ENCODE measurements around the gene RAB3D.

The RAB3D gene

GRCh38 chr19:11293433-11294389, 45.7 kb downstream of the RAB3D start:
- H3K27ac ChIP-seq, result peak overlapping the region; percentile 59
- TF ChIP-seq CTCF (conservative IDR thresholded peaks at IDR 0.05), result peak; percentile 93

DNA sequence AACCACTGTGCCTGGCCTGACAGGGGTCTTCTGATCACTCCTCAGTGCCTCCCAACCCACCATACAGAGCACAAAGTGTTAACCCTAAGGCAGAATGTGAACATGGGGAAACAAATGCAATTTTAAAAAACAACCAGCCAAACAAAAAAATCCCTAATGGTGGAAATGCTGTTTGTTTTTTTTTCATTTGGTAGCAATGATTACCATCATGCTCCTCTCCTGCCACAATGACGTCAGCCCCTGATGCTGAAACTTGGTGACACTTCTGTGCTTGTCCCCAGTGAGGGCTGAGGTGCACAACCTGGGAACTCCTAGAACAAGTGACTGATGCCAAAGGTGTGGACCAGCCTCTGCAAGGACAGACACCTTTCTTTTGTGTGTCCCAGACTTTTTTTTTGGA, 47.5 kb downstream of the RAB3D start:
- no peak overlapping the region for H3K27ac ChIP-seq
- TF ChIP-seq CTCF (conservative IDR thresholded peaks at IDR 0.05), result no peak

- no peak for TF ChIP-seq CTCF (conservative IDR thresholded peaks at IDR 0.05)
Measured at GRCh38 chr19:11291415-11291814, 48.0 kb downstream of the RAB3D start.

DNA sequence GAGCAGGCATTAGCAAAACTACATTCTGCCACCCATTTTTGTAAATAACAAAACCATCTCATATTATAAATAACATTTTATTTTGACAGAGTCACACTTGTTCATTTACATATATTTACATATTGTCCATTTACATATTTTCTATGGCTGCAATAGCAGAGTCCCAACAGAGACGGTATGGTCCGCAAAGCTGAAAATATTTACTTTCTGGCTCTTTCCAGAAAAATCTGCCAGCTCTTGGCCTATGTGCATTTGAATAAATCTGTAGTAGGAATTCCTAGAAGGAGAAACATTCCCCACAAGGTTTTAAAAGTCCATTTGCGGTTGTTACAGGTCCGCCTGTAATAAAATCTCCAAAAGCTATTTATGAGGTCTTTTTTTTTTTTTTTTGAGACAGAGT, 49.2 kb downstream of the RAB3D start:
- TF ChIP-seq CTCF (conservative IDR thresholded peaks at IDR 0.05), result no peak
- no peak overlapping the region for H3K27ac ChIP-seq

More at GRCh38 chr19:11291415-11291814, 48.0 kb downstream of the RAB3D start:
- no peak overlapping the region for H3K27ac ChIP-seq

DNA sequence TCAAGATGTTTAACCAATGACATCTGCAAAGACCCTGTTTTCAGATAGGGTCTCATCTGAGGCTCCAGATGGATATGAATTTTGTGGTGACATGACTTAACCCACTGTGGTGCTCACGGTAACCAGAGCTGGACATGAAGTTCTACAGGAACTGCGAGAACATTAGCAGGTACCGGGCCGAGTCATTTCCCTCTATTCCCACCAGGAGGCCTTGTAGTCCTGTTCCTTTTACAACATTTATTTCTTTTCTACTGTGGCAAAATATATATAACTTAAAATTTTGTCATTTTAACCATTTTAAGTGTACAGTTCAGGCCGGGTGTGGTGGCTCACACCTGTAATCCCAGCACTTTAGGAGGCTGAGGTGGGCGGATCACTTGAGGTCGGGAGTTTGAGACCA, 51.1 kb downstream of the RAB3D start:
- peak; percentile 64 for TF ChIP-seq CTCF (conservative IDR thresholded peaks at IDR 0.05)
- no peak overlapping the region for H3K27ac ChIP-seq

DNA sequence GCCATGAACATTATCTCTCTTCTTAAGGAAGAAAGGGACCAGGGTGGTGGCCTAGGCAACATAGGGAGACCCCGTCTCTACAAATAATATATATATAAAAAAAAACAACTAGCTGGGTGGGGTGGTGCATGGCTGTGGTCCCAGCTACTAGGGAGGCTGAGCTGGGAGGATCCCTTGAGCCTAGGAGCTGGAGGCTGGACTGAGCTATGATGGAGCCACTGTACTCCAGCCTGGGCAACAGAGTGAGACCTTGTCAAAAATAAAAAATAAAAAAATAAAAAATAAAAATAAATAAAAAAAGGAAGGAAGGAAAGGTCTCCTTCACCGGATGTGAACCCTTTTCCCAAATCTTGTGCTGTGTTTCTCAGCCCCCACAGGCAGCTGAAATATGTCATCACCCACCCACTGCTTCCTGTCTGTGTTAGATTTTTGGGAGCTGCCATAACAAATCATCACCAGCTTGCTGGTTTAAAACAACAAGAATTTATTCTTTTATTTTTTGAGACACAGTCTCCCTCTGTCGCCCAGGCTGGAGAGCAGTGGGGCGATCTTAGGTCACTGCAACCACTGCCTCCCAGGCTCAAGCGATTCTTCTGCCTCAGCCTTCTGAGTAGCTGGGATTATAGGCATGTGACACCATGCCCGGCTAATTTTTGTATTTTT, 53.0 kb downstream of the RAB3D start:
- no peak for TF ChIP-seq CTCF (conservative IDR thresholded peaks at IDR 0.05)
- no peak overlapping the region for H3K27ac ChIP-seq

DNA sequence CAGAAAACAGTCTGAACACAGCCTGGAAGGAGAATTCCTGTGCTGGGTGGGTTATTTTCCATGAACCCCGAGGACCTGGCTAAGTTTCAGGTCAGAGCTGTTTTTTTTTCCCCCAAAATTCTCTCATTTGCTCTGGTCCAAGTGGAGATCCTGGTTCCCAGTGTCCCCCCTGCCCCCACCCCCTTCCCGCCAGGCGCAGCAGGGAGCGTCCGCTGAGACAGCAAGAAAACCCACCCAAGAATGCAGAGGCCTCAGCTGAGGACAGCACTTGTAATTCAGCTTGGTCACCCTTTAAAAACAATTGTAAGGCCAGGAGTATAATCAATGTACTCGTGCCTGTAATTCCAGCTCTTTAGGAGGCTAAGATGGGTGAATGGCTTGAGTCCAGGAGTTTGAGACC, 54.9 kb downstream of the RAB3D start:
- no peak overlapping the region for H3K27ac ChIP-seq
- no peak for TF ChIP-seq CTCF (conservative IDR thresholded peaks at IDR 0.05)
